ENCODE results near the gene RAP1GAP2.

DNA sequence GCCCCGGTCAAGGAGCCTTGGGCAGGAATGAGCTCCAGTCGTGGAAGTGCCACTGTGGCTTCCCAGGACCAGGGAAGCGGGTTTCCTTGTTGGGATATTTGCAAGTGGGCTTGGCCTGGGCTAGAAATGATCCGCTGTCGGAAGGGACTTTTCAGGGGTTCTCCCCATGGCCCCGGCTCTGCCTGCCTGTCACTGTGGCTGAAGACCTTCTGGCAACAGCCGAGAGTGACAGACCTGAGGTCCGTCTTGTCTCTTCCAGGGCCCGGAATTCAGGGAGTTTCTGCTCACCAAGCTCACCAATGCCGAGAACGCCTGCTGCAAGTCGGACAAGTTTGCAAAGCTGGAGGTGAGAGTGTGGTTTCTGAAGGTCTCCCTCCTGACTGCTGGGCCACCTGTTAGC is 209.5 kb downstream of the RAP1GAP2 start:
- TF ChIP-seq, protein P1, sequence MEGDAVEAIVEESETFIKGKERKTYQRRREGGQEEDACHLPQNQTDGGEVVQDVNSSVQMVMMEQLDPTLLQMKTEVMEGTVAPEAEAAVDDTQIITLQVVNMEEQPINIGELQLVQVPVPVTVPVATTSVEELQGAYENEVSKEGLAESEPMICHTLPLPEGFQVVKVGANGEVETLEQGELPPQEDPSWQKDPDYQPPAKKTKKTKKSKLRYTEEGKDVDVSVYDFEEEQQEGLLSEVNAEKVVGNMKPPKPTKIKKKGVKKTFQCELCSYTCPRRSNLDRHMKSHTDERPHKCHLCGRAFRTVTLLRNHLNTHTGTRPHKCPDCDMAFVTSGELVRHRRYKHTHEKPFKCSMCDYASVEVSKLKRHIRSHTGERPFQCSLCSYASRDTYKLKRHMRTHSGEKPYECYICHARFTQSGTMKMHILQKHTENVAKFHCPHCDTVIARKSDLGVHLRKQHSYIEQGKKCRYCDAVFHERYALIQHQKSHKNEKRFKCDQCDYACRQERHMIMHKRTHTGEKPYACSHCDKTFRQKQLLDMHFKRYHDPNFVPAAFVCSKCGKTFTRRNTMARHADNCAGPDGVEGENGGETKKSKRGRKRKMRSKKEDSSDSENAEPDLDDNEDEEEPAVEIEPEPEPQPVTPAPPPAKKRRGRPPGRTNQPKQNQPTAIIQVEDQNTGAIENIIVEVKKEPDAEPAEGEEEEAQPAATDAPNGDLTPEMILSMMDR (IDR thresholded peaks at IDR 0.05; ENCODE audit: low read length), result no peak
- no peak for TF ChIP-seq EZH2phosphoT487 (IDR thresholded peaks at IDR 0.05; ENCODE audit: low read length)
- no peak for TF ChIP-seq EZH2 (optimal IDR thresholded peaks at IDR 0.05; ENCODE audit: low read depth, low read length)

Measured in MM.1S (cell line).